ENCODE results near the gene LIF.

The LIF gene

GRCh38 chr22:30287648-30288418 is 41.3 kb upstream of the LIF start (continued):
- peak; percentile 22; the same call in 1 of the 2 replicates for TF ChIP-seq IKZF3 (tag by site-specific recombination; IDR thresholded peaks at IDR 0.05)
- TF ChIP-seq KLF16 (tag by site-specific recombination; IDR thresholded peaks at IDR 0.05) = no peak
- TF ChIP-seq PRDM6 (tag by site-specific recombination; IDR thresholded peaks at IDR 0.05) = no peak
- peak; percentile 65 for TF ChIP-seq PATZ1 (tag by site-specific recombination; IDR thresholded peaks at IDR 0.05)
- no peak for TF ChIP-seq REPIN1 (tag by site-specific recombination; IDR thresholded peaks at IDR 0.05; ENCODE audit: low read depth)
- no peak for TF ChIP-seq ZNF791 (tag by site-specific recombination; IDR thresholded peaks at IDR 0.05)
- no peak for TF ChIP-seq ZNF280C (tag by site-specific recombination; IDR thresholded peaks at IDR 0.05)
- TF ChIP-seq SP2 (tag by site-specific recombination; IDR thresholded peaks at IDR 0.05) = peak; percentile 50
- TF ChIP-seq ZNF404 (tag by site-specific recombination; IDR thresholded peaks at IDR 0.05) = no peak
- no peak for TF ChIP-seq ZNF133 (tag by site-specific recombination; IDR thresholded peaks at IDR 0.05)
- no peak for TF ChIP-seq ZNF626 (tag by site-specific recombination; IDR thresholded peaks at IDR 0.05)
- TF ChIP-seq ZNF521 (tag by site-specific recombination; IDR thresholded peaks at IDR 0.05) = no peak
- TF ChIP-seq ZBTB6 (tag by site-specific recombination; IDR thresholded peaks at IDR 0.05) = no peak
- TF ChIP-seq ZNF747 (tag by site-specific recombination; IDR thresholded peaks at IDR 0.05) = no peak
- TF ChIP-seq ZNF138 (tag by site-specific recombination; IDR thresholded peaks at IDR 0.05; ENCODE audit: borderline replicate concordance) = no peak
- TF ChIP-seq ZNF416 (tag by site-specific recombination; IDR thresholded peaks at IDR 0.05) = no peak
- TF ChIP-seq ZNF10 (tag by site-specific recombination; IDR thresholded peaks at IDR 0.05) = no peak
- no peak for TF ChIP-seq ZBTB10 (tag by site-specific recombination; IDR thresholded peaks at IDR 0.05)
- no peak for TF ChIP-seq ZNF514 (tag by site-specific recombination; IDR thresholded peaks at IDR 0.05)
- TF ChIP-seq ZNF704 (tag by site-specific recombination; IDR thresholded peaks at IDR 0.05) = no peak
- TF ChIP-seq ZFP69B (tag by site-specific recombination; IDR thresholded peaks at IDR 0.05) = no peak
- TF ChIP-seq ZNF596 (tag by site-specific recombination; IDR thresholded peaks at IDR 0.05) = no peak
- TF ChIP-seq ZNF155 (tag by site-specific recombination; IDR thresholded peaks at IDR 0.05) = no peak
- TF ChIP-seq ZNF362 (tag by site-specific recombination; IDR thresholded peaks at IDR 0.05) = no peak
- TF ChIP-seq ZSCAN23 (tag by site-specific recombination; IDR thresholded peaks at IDR 0.05) = no peak

Data from HEK293 (cell line).